Breast epithelium (tissue), 3 donors: ENCODE results near the gene ANKRD39.

ENCODE experiments used
- CTCF ChIP-seq, 3 donors: fragments of 450-650 bp; IDR thresholded peaks; one replicate each; pipeline ENCODE4 v1.5.1; 2016 to 2017; ENCODE audit warnings: antibody characterized with exemption in 3 of 3, mild to moderate bottlenecking in 3 of 3, moderate library complexity in 3 of 3
- POLR2A ChIP-seq: fragments of 450-650 bp; IDR thresholded peaks from one replicate; pipeline ENCODE4 v1.6.1; 2016; ENCODE audit warnings: antibody characterized with exemption, mild to moderate bottlenecking, moderate library complexity
- POLR2AphosphoS5 ChIP-seq, 3 donors: sonication (generic); formaldehyde crosslinking; IDR thresholded peaks; one replicate each; pipeline ENCODE4 v1.6.1; 2017; ENCODE audit warnings: antibody characterized with exemption in 3 of 3

GRCh38 chr2:96893289-96894150, 35.7 kb upstream of the ANKRD39 start:
- no peak for TF ChIP-seq POLR2AphosphoS5 (IDR thresholded peaks at IDR 0.05)
- no peak for TF ChIP-seq CTCF (IDR thresholded peaks at IDR 0.05)
- no peak for TF ChIP-seq POLR2A
